PFSK-1 (cell line): Measurements from ENCODE around the gene MBD5.

Experiments
- POLR2AphosphoS5 ChIP-seq: IDR thresholded peaks from 2 replicates; pipeline ENCODE4 v1.6.1; 2012; ENCODE audit warnings: low read depth, mild to moderate bottlenecking, control low read depth, low read length, moderate library complexity
- TAF1 ChIP-seq: IDR thresholded peaks from 2 replicates; pipeline ENCODE4 v1.6.1; 2012; ENCODE audit warnings: low read length, control low read depth, borderline replicate concordance; ENCODE audit not compliant: insufficient read depth

DNA sequence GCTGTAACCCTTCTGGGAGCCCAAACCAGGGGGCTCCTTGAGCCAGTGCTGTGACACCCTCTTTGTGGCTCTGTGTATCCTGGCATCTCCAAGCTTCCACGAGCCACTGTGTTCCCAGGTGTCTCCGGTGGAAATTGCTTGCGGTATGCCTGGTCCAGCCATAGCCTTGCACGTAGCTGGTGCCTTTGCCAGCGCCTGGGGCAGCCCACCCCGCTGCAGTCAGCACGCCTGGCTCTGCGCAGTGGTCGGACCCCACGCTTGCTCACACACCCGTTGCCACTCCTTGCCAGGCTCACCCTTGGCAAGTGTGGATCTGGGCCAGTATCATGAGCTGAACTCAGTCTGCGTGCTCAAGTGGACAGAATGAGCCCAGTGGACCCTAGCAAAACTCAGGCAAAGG, 152.3 kb downstream of the MBD5 start:
- TF ChIP-seq POLR2AphosphoS5: no peak
- no peak for TF ChIP-seq TAF1
